GM21825 (cell line): ENCODE measurements around the gene SMARCD3.

Experiments used
- ATAC-seq: cut with Tn5 transposase; IDR thresholded peaks from one replicate; pipeline ENCODE4 v1.9.1; 2021; ENCODE audit warnings: mild to moderate bottlenecking, moderate library complexity; ENCODE audit not compliant: unreplicated experiment

The SMARCD3 gene

GRCh38 chr7:151273651-151274390 lies 25.3 kb upstream of the SMARCD3 start:
- no peak for ATAC-seq

GRCh38 chr7:151272877-151273276 lies 24.4 kb upstream of the SMARCD3 start:
- no peak for ATAC-seq

GRCh38 chr7:151272405-151272804 lies 23.9 kb upstream of the SMARCD3 start:
- no peak for ATAC-seq

GRCh38 chr7:151271699-151272355 lies 23.3 kb upstream of the SMARCD3 start:
- no peak for ATAC-seq

GRCh38 chr7:151269511-151269910 lies 21.0 kb upstream of the SMARCD3 start:
- ATAC-seq, result no peak

GRCh38 chr7:151265351-151265931 lies 16.9 kb upstream of the SMARCD3 start:
- ATAC-seq, result no peak

GRCh38 chr7:151264615-151265014 lies 16.1 kb upstream of the SMARCD3 start:
- ATAC-seq, result no peak

GRCh38 chr7:151261529-151261928 lies 13.0 kb upstream of the SMARCD3 start:
- ATAC-seq, result no peak

GRCh38 chr7:151260883-151261282 lies 12.4 kb upstream of the SMARCD3 start:
- ATAC-seq, result no peak

GRCh38 chr7:151260471-151260870 lies 12.0 kb upstream of the SMARCD3 start:
- no peak for ATAC-seq

GRCh38 chr7:151257990-151258389 lies 9.5 kb upstream of the SMARCD3 start:
- ATAC-seq, result no peak

GRCh38 chr7:151256410-151257045 lies 8.0 kb upstream of the SMARCD3 start:
- ATAC-seq, result no peak

GRCh38 chr7:151255390-151255789 lies 6.9 kb upstream of the SMARCD3 start:
- ATAC-seq, result no peak

GRCh38 chr7:151254851-151255250 lies 6.4 kb upstream of the SMARCD3 start:
- no peak for ATAC-seq

GRCh38 chr7:151254316-151254715 lies 5.8 kb upstream of the SMARCD3 start:
- ATAC-seq, result no peak

GRCh38 chr7:151252961-151253711 lies 4.6 kb upstream of the SMARCD3 start:
- ATAC-seq, result no peak

- no peak for ATAC-seq
Observed at GRCh38 chr7:151252561-151252835, 4.0 kb upstream of the SMARCD3 start.

- ATAC-seq, result no peak
Observed at GRCh38 chr7:151251689-151252560, 3.4 kb upstream of the SMARCD3 start.

GRCh38 chr7:151251328-151251688 lies 2.8 kb upstream of the SMARCD3 start:
- ATAC-seq, result no peak
